Articular chondrocyte of knee joint (primary cell): ENCODE results near the gene HNF4A. TPM values are rescaled to one million over a fixed set of nuclear protein-coding genes. Genes with fewer than 3 reads are reported as not detected.

Experiments used
- small RNA-seq: library from RNA; depleted of rRNA; stranded (forward); fragments of <200 nt; gene quantifications from one replicate; pipeline ENCODE3, GENCODE V24; 2012
- total RNA-seq: library from RNA; depleted of rRNA; stranded (reverse); fragments of >200 nt; gene quantifications from 2 replicates; pipeline ENCODE4 v1.2.3, GENCODE V29; 2012

Gene HNF4A
- 0.11 TPM in 1 of 2 replicates, not detected in the other for total RNA-seq

DNA sequence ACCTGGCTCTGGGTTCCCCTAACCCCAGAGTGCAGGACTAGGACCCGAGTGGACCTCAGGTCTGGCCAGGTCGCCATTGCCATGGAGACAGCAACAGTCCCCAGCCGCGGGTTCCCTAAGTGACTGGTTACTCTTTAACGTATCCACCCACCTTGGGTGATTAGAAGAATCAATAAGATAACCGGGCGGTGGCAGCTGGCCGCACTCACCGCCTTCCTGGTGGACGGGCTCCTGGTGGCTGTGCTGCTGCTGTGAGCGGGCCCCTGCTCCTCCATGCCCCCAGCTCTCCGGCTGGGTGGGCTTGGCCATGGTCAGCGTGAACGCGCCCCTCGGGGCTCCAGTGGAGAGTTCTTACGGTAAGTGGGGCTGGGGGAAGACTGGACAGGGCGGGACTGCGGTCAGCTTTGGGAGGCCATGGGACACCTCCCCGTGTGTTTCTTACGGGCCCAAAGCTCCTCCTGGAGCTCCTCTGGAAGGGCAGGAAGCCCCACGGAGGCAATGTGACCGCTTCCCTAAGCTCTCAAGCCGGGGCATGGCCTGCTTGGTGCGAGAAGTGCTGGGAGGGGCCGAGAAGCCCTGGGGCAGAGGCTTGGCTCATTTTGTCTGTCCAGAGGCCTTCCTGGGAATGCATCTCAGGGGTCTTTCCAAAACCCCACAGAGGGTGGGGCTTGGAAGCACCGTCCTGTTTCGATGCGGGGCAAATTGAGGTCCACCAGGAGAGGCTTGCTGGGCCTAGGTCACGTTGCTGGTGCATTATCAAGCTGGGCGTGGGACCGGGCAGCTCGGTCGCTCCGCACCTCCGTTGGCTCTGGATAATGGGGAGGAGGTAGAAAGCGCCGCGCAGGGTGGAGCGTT, at the start of gene HNF4A:
Gene HNF4A, plus strand, starts transcription at position 202 of the 855 bp plus-strand sequence. Its CDS starts 106 bp downstream, at position 308.

DNA sequence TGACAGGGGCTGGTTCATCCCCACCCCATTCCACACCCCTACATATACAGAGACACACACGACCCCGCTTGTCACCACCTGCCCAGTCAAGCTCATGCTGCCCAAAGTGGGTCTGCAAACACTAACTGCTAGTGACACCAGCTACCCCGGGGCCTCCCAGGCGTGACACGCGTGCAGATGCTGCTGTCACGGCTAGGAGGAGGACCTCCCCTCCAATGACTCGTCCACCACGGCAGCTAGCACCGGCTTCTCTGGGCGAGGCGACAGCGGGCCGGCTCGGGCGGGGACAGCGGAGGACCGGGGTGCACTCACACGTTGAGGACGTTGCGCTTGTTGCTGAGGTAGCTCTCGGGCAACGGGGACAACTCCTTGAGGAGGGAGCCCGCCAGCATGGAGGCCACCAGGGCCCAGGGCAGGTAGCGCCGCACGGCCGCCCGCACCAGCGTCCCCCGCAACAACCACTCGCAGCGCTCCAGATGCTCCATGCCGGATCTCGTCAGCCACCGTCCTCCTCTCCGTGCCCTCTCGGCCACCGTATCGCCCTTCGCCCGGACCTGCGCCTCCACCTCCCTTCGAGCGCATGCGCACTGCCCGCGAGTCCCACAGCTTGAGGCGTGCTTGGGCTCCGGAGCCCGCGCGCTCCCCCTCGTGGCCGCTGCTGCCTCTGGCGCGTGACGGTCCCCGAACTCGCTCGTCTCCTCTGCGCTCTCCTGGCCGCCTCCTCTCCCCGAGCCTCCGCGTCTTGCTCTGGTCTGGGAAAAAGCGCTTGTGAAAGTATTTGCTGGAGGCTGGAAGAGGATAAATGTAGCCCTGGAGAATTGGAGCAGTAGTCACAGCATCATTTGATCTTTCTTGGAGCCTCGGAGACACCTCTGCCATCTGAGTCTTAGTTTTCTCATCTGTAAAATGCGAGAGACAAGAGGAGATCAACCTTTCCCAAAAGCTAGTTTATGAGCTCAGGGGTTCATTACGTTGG, 44.5 kb upstream of the HNF4A start, which contains the start of gene FITM2:
Gene FITM2, minus strand, starts transcription at position 539 of the 976 bp plus-strand sequence. Its CDS starts 54 bp downstream, at position 485.

DNA sequence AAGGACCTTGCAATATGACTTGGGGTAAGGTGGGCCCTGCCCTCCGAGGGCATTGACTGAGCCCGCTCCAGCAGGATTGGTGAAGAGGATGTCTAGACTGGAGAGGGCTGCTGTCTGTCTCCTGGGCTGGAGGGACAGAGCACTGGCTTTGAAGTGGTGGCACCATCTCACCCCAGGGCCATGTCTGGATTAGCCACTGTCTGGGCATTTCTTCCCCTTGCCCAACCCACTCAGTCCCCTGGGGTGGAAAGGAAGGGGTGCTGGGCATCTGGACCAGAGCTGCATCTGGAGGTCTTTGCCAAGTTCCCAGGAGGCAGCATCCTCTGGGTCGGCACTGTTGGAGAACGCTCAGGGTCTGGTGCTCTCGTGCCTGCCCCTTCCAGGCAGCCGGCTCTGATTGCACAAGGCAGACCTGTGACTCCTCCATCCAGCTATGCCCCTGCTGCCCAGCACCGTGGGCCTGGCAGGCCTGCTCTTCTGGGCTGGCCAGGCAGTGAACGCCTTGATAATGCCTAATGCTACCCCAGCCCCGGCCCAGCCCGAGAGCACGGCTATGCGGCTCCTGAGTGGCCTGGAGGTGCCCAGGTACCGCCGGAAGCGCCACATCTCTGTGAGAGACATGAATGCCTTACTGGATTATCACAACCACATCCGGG, 18.6 kb upstream of the HNF4A start, which contains the start of gene R3HDML:
Gene R3HDML, plus strand, starts transcription at position 319 of the 656 bp plus-strand sequence. Its CDS starts 115 bp downstream, at position 434.

DNA sequence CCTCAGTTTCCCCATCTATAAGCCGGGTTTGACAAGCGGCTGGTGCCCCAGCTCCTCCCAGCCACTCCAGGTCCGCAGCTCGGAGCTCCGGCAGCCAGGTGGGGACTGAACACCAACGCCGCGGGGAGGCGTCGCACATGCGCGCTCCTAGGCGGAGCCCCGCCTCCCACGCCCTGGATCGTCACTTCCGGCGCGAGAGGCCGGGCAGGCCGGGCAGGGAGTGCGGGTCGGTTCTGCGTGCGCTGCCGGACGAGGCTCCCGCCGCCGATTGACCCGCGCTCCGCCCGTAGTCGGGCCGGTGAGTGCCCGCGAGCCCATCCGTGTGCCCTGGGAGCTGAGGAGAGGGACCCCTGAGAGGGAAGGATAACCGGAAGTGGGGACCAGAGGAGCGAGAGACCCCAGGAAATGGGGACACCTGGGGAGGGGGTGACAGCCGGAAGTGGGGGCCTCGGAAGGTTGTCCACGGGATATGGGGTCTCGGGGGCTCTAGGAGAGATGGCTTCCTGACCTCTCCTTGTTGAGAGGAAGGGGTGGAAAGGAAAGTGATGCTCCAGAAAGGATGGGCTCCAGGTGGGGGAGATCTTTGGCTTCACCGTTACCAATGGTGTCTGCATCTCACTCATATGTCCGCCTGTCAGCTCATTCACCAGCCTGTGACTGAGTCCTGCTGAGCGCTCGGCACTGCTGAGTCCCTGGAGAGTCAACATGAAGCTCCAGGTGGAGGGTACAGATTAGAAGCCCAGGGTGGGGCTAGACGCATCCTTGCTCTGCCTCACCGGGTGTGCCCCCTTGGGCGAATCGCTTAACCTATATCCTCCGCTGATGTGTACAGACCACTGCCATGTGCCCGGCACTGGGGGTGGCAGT, 120.4 kb downstream of the HNF4A start, which contains the start of gene TTPAL:
Gene TTPAL, plus strand, starts transcription at position 181 of the 867 bp plus-strand sequence. CDS start 4,126 bp downstream, outside the sequence.

Small RNAs within 50 kb of the gene (small RNA-seq; reads per million reads assigned to genes)
- gene MIR3646 (not detected), gene RF00019 (not detected), gene RPL37AP1 (not detected)

Other genes starting within 250 kb of the HNF4A start
- gene JPH2, start 168.5 kb upstream of the HNF4A start, total RNA-seq = 0.22 and 0.52 TPM in 2 replicates
- 38.8 and 47.8 TPM in 2 replicates for gene OSER1, start 144.9 kb upstream of the HNF4A start, total RNA-seq
- 0.13 and 0.22 TPM in 2 replicates for gene GDAP1L1, start 108.4 kb upstream of the HNF4A start, total RNA-seq
- 9.8 and 10.3 TPM in 2 replicates for gene FITM2, start 44.5 kb upstream of the HNF4A start, total RNA-seq
- not detected in 2 replicates for gene R3HDML, start 18.7 kb upstream of the HNF4A start, total RNA-seq
- 18.8 and 21.3 TPM in 2 replicates for gene TTPAL, start 120.2 kb downstream of the HNF4A start, total RNA-seq
- 139 and 154 TPM in 2 replicates for gene SERINC3, start 166.4 kb downstream of the HNF4A start, total RNA-seq
- 90.5 and 124 TPM in 2 replicates for gene PKIG, start 226.9 kb downstream of the HNF4A start, total RNA-seq